IPS-20b (cell line): ENCODE measurements around the gene PPP2R5A.
"Not testable (repeated sequence)": the region's sequence is repeated elsewhere in the genome, so short reads cannot be mapped to it uniquely, and the experiment has no call there.

ENCODE experiments used
- H3K27ac ChIP-seq: one replicate; pipeline ENCODE4 v1.5.1; 2013; ENCODE audit warnings: low read length
- H3K27me3 ChIP-seq: 2 replicates; pipeline ENCODE4 v1.6.1; 2013; ENCODE audit warnings: mild to moderate bottlenecking, low read length, inconsistent platforms; ENCODE audit not compliant: insufficient read depth
- H3K36me3 ChIP-seq: 2 replicates; pipeline ENCODE4 v1.6.1; 2013; ENCODE audit warnings: low read depth, mild to moderate bottlenecking, inconsistent platforms, low read length, moderate library complexity; ENCODE audit not compliant: insufficient read depth
- H3K4me1 ChIP-seq: 2 replicates; pipeline ENCODE4 v1.6.1; 2013; ENCODE audit warnings: mild to moderate bottlenecking, control low read depth, inconsistent platforms, low read length, moderate library complexity; ENCODE audit not compliant: insufficient read depth
- H3K4me3 ChIP-seq: 2 replicates; pipeline ENCODE4 v1.5.1; 2013; ENCODE audit warnings: mild to moderate bottlenecking, low read length, inconsistent platforms
- H3K9ac ChIP-seq: 2 replicates; pipeline ENCODE4 v1.6.1; 2013; ENCODE audit warnings: low read depth, mild to moderate bottlenecking, inconsistent platforms, low read length, moderate library complexity
- H3K9me3 ChIP-seq: 2 replicates; pipeline ENCODE4 v1.6.1; 2013; ENCODE audit warnings: mild to moderate bottlenecking, low read depth, low read length, inconsistent platforms; ENCODE audit not compliant: insufficient read depth

PPP2R5A gene

DNA sequence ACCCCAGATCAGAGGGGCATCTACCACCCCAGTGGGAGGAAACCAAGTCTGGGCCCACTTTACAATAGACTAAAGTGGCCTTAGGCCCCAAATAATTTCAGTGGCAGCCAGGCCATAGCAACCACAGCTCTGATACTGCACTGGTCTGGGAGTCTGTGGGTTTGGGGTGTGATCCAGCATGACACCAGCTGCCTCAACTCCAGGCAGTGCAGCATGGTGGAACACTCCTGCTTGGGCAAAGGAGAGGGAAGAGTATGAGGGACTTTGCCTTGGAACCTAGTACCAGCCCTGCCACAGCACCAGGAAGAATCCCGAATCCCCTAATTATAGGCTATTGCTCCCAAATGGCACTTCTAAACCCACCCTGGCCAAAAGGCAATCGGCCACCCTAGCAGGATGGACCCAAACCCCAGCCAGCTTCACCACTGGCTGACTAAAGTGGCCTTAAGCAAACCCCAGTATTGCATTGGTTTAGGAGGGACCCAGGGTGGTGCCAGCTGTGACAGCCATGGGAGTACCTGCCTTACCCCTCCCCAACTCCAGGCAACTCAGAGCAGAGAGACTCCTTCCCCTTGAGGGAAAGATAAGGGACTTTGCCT, 82.4 kb downstream of the PPP2R5A start:
- H3K36me3 ChIP-seq: peaks cover 55% of the 10 kb centered on the region
- H3K27me3 ChIP-seq: no peaks in the 10 kb centered on the region
- no peaks in the 10 kb centered on the region for H3K4me1 ChIP-seq
- no peak overlapping the region for H3K9ac ChIP-seq
- no peak overlapping the region for H3K27ac ChIP-seq
- no peaks in the 10 kb centered on the region for H3K9me3 ChIP-seq
- no peak overlapping the region for H3K4me3 ChIP-seq

DNA sequence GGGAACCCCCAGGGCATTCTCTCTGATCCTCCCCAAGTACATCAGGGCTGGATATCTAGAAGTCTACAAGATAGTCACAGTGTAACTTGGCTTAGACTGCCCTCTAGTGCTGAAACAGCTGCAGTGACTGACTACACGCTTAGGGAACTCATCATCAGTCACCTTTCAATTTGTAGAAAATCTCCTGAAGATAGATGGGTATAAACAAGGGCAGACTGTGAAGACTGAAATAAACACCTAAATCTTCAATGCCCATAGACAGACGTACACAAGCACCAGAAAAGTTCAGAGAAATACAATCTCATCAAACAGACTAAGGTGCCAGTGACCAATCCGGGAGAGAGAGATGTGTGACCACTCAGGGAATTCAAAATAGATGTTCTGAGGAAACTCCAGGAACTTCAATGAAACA, 82.9 kb downstream of the PPP2R5A start:
- H3K27ac ChIP-seq: no peak overlapping the region
- H3K4me3 ChIP-seq: no peak overlapping the region
- H3K9ac ChIP-seq: no peak overlapping the region
- H3K27me3 ChIP-seq: no peaks in the 10 kb centered on the region
- H3K36me3 ChIP-seq: peaks cover 53% of the 10 kb centered on the region
- no peaks in the 10 kb centered on the region for H3K4me1 ChIP-seq
- no peaks in the 10 kb centered on the region for H3K9me3 ChIP-seq

DNA sequence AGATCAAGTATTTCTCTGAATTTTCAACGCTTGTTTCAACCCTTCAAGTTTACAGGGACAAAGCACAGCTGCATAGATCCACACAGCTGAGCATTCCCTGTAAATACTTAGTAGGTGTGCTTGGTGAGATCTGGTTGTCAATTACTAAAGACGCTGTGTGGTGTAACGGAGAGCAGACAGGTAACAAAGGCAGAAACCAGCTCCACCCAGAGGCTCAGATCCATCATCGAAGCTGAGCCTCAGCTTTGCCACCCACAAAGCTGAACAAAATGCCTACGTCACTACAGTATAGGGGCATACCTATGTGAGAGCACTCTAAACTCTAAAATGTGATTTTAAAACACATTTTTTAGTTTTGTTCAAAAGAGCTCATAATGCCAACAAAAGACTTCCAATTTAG, 90.8 kb downstream of the PPP2R5A start:
- Histone ChIP-seq H3K36me3 (peaks cover 67% of the 10 kb centered on the region), H3K4me3 (no peak overlapping the region), H3K27ac (no peak overlapping the region), H3K9me3 (no peaks in the 10 kb centered on the region), H3K9ac (no peak overlapping the region), H3K4me1 (no peaks in the 10 kb centered on the region), H3K27me3 (no peaks in the 10 kb centered on the region)

DNA sequence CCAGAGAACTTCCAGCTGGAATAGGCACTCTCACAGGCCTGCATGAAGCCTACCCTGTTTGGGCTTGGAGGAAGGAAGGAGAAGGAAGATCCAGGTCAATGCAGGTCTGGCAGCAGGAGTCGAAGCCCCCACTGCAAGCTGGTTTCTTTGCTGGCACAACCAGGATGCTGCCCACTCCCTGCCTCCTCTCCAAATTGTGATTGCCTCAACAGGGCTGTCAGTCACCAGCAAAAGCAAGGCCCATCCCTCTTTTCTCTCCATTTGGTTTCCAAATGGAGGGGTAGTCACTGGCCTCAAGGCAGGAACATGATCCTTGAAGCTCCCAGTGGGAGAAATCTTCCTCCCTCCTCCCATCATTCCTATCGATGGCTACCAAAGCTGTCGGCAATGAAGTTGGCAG, 92.4 kb downstream of the PPP2R5A start:
- no peaks in the 10 kb centered on the region for H3K27me3 ChIP-seq
- H3K4me1 ChIP-seq: no peaks in the 10 kb centered on the region
- no peak overlapping the region for H3K27ac ChIP-seq
- H3K9ac ChIP-seq: no peak overlapping the region
- H3K36me3 ChIP-seq: peaks cover 60% of the 10 kb centered on the region
- no peaks in the 10 kb centered on the region for H3K9me3 ChIP-seq
- no peak overlapping the region for H3K4me3 ChIP-seq

DNA sequence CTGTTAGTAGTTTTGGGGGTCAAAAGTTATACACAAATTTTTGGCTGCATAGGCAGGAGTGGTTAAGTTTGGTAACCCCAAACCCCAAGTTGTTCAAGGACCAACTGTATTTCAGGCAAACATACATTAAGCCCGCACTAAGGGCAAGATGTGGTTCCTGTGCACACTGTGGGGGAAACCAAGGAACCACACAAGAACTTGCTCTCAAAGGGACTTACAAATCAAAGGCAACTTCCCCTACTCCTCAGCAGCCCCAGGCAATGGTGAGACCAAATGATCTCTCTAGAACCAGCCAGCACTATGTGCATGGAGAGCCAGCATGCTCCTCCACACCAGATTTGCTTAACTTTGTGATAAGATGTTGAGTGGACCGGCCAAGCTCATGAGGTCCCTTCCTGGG, 94.2 kb downstream of the PPP2R5A start:
- H3K36me3 ChIP-seq: peaks cover 70% of the 10 kb centered on the region

DNA sequence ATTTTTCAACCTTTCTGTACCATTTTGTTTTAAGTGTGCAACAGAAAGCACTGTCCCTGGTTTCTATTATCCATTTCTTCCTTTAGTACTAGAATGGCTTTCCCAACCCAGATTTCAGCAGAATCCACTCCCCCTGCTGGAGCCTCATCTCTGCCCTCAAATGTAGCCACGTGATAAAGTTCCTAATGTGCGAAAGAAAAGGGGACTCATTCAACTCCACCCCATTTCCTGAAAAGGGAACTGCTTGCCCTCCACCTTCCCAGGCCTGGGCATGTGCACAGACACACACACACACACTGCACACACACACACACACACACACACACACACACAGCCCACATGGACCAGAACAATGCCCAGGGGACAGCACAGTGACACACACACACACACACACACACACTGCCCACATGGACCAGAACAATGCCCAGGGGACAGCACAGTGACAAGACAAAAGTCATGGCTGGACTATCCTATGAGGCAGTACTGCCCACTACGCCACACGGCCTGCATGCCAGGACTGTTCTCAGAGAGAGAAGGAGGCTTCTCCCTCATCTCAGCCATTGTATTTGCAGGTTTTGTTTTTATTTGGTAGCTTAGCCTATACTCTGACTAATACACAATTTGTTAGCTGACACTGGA, 96.3 kb downstream of the PPP2R5A start:
- Histone ChIP-seq H3K4me3 (no peak overlapping the region), H3K9ac (no peak overlapping the region), H3K36me3 (peaks cover 77% of the 10 kb centered on the region), H3K27me3 (no peaks in the 10 kb centered on the region), H3K27ac (no peak overlapping the region), H3K4me1 (no peaks in the 10 kb centered on the region), H3K9me3 (no peaks in the 10 kb centered on the region)

More for the DNA sequence above, 94.2 kb downstream of the PPP2R5A start:
- no peaks in the 10 kb centered on the region for H3K27me3 ChIP-seq
- no peak overlapping the region for H3K27ac ChIP-seq
- no peak overlapping the region for H3K4me3 ChIP-seq
- no peaks in the 10 kb centered on the region for H3K4me1 ChIP-seq
- no peaks in the 10 kb centered on the region for H3K9me3 ChIP-seq
- no peak overlapping the region for H3K9ac ChIP-seq

DNA sequence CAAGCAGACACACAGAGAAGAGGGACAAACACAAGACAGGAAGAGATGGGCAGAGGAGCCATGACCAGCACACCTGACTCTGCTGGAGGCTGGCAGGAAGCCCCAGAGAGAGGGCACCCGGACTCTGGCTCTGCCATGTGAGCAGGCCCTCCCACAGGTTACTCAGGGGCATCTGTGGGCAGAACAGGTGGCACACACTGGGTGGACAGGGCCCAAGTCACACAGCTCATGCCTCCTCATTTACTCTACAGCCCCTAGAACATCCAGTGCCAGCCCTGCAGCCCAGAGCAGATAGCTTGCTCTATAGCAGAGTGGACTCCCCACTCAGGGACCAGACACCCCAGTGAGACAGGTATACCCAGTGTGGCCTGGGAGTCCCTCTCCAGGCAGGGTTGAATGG, 100.8 kb downstream of the PPP2R5A start:
- Histone ChIP-seq H3K9ac (no peak overlapping the region), H3K27ac (no peak overlapping the region), H3K9me3 (peaks cover 12% of the 10 kb centered on the region), H3K36me3 (peaks cover 61% of the 10 kb centered on the region), H3K4me1 (no peaks in the 10 kb centered on the region), H3K4me3 (no peak overlapping the region), H3K27me3 (no peaks in the 10 kb centered on the region)

DNA sequence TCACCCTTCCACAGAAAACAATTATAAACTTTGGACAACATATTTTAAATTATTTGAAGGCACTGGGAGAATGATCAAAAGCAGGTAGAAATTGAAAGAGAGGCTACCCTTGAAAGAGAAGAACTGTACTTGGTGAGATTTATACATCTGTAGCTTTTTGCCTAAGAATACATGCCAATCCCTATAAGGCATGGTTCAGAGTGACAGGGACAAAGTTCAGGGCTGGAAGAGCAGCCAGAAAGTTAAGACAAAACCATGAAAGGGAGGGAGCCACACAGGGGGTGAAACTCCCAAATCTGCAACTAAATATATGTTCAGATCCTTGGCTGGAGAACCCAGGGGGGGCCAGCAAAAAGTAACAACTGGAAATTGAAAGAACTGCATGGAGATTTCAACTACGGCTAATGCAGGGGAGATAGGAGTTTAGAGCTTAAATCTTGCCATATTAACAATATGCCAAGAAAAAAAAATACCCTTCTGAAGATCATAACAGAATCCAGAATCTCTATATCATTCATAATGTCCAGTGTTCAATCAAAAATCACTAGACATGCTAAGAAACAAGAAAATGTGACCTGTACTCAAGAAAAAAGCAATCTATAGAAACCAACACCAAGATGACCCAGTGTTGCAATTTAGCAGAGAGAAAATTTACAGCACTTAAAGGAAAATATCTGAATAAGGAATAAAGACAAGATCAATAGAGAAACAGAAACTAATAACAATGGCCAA, 103.9 kb downstream of the PPP2R5A start:
- no peak overlapping the region for H3K9ac ChIP-seq
- peaks cover 12% of the 10 kb centered on the region for H3K9me3 ChIP-seq
- H3K4me3 ChIP-seq: no peak overlapping the region
- H3K27ac ChIP-seq: no peak overlapping the region
- no peaks in the 10 kb centered on the region for H3K4me1 ChIP-seq
- H3K36me3 ChIP-seq: peaks cover 41% of the 10 kb centered on the region
- H3K27me3 ChIP-seq: no peaks in the 10 kb centered on the region

DNA sequence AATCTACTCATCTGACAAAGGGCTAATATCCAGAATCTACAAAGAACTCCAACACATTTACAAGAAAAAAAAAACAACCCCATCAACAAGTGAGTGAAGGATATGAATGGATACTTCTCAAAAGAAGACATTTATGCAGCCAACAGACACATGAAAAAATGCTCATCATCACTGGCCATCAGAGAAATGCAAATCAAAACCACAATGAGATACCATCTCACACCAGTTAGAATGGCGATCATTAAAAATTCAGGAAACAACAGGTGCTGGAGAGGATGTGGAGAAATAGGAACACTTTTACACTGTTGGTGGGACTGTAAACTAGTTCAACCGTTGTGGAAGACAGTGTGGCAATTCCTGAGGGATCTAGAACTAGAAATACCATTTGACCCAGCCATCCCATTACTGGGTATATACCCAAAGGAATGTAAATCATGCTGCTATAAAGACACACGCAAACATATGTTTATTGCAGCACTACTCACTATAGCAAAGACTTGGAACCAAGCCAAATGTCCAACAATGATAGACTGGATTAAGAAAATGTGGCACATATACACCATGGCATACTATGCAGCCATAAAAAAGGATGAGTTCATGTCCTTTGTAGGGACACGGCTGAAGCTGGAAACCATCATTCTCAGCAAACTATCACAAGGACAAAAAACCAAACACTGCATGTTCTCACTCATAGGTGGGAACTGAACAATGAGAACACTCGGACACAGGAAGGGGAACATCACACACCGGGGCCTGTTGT, 110.6 kb downstream of the PPP2R5A start:
- H3K9ac ChIP-seq, H3K4me1 ChIP-seq, H3K27me3 ChIP-seq, H3K4me3 ChIP-seq, H3K27ac ChIP-seq: not testable (repeated sequence)
- peaks cover 13% of the 10 kb centered on the region for H3K9me3 ChIP-seq
- H3K36me3 ChIP-seq: peaks cover 21% of the 10 kb centered on the region

DNA sequence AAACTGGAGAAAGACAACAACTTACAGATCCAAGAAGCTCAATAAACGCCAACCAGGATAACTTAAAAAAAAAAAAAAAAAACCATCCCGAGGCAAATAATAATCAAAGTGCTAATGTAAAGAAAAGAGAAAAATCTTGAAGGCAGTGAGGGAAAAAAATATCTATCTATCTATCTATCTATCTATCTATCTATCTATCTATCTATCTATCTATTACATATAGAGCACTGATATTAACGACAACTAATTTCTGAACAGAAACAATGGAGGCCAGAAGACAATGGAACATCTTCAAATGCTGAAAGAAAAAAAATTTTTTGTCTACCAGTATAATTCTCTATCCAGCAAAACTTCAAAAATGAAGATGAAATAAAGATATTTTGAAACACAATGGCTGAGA, 111.4 kb downstream of the PPP2R5A start:
- H3K4me1 ChIP-seq: no peaks in the 10 kb centered on the region
- peaks cover 21% of the 10 kb centered on the region for H3K36me3 ChIP-seq
- no peak overlapping the region for H3K9ac ChIP-seq
- H3K27ac ChIP-seq: no peak overlapping the region
- no peaks in the 10 kb centered on the region for H3K27me3 ChIP-seq
- H3K4me3 ChIP-seq: no peak overlapping the region
- peaks cover 13% of the 10 kb centered on the region for H3K9me3 ChIP-seq

DNA sequence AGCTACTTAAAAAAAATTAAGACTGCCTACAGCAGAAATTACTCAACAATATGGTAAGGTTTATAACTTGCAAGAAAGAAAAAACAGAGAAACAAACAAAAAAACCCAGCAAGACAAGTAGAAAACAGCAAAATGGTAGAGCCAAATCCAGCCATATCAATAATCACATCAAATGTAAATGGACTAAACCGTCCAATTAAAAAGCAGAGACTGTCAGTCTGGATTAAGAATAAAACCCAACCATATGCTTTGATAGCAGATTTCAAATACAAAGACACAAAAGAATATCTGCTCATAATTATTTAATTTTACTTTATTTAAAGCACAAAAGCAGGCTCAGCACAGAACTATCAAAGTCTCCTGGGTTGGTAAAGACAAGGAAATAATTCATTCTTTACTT, 112.0 kb downstream of the PPP2R5A start:
- Histone ChIP-seq H3K9me3 (peaks cover 13% of the 10 kb centered on the region), H3K4me1 (no peaks in the 10 kb centered on the region), H3K27ac (no peak overlapping the region), H3K27me3 (no peaks in the 10 kb centered on the region), H3K9ac (no peak overlapping the region), H3K36me3 (peaks cover 25% of the 10 kb centered on the region), H3K4me3 (no peak overlapping the region)
